Prostate gland (tissue), 2 donors: ENCODE results near the gene LMX1B. TPM values are rescaled to one million over a fixed set of nuclear protein-coding genes. Genes with fewer than 3 reads are reported as not detected.

Experiments
- DNase-seq: peaks from one replicate; pipeline ENCODE4 v3.0.0-alpha.2; 2019; ENCODE audit warnings: low spot score
- H3K27ac ChIP-seq, 2 donors: fragments of 200-600 bp; sonication (generic); 2 replicates each; pipeline ENCODE4 v1.5.1; 2017 to 2019
- H3K27me3 ChIP-seq: fragments of 200-600 bp; sonication (generic); replicated peaks from 2 replicates; pipeline ENCODE4 v1.5.1; 2019; ENCODE audit not compliant: insufficient read depth
- H3K36me3 ChIP-seq, 2 donors: fragments of 200-600 bp; sonication (generic); 1 replicate in 1 of 2; 2 replicates in 1 of 2; pipeline versions ENCODE4 v1.5.1 to v1.8.1; 2017 to 2019
- H3K4me1 ChIP-seq: fragments of 200-600 bp; sonication (generic); replicated peaks from 2 replicates; pipeline ENCODE4 v1.5.1; 2019
- H3K4me3 ChIP-seq, 2 donors: fragments of 200-600 bp; sonication (generic); 2 replicates each; pipeline ENCODE4 v1.5.1; 2017 to 2019
- H3K9me3 ChIP-seq: fragments of 200-600 bp; sonication (generic); 2 replicates; pipeline ENCODE4 v1.5.1; 2017
- CTCF ChIP-seq, 4 experiments: fragments of 200-600 bp in 2 of 4; fragments of 450-650 bp in 2 of 4; sonication (generic) in 2 of 4; IDR thresholded peaks; 1 replicate in 3 of 4; 2 replicates in 1 of 4; pipeline ENCODE4 v1.5.1; 2016 to 2019; ENCODE audit warnings: antibody characterized with exemption in 4 of 4, mild to moderate bottlenecking in 2 of 4, moderate library complexity in 2 of 4
- POLR2A ChIP-seq: fragments of 450-650 bp; IDR thresholded peaks from one replicate; pipeline ENCODE4 v1.6.1; 2016; ENCODE audit warnings: antibody characterized with exemption, mild to moderate bottlenecking
- POLR2AphosphoS5 ChIP-seq: sonication (generic); formaldehyde crosslinking; IDR thresholded peaks from one replicate; pipeline ENCODE4 v1.6.1; 2017; ENCODE audit warnings: antibody characterized with exemption
- WGBS: methylation state at CpG from one replicate; pipeline ENCODE4 v1.1.5; 2018; 5-methylcytosine and 5-hydroxymethylcytosine counted together
- intact Hi-C: fragments of 100-400 bp; cut with DNase I; formaldehyde crosslinking; loops from one replicate; pipeline ENCODE4 v1.14.2; 2022
- total RNA-seq, 2 donors: library from RNA; depleted of rRNA; stranded (reverse); fragments of >200 nt; gene quantifications; one replicate each; pipeline ENCODE4 v1.1.0, GENCODE V29; 2016

LMX1B gene
- total RNA-seq, 2 donors from 2014 or later = 0.18 to 2.1 TPM

DNA sequence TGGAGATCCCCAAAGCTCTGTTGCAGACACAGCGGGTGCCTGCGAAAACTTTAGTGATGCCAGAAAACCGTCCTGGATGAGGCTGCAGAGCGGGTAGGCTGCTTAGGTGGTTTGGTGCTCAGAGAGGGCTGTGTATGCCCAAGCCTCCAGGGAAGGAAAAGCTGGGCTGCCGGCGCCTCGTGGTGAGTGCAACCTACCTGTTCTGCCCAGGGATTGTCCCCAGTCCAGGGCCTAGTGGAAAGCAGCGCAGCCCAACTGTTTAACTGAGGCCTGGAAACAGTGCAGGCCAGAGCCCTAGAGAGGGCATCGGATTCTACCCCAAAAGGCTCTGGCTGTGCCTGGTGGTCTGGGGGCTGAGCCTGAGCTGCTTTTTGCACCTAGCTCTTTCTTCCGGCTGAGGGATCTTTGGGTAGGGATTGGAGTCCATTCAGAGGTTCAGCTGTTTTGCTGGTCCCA is 2.8 kb downstream of the LMX1B start:
- H3K4me1 ChIP-seq = peaks cover 3% of the 10 kb centered on the region
- no peaks in the 10 kb centered on the region for H3K36me3 ChIP-seq
- no peak for TF ChIP-seq POLR2A
- TF ChIP-seq CTCF (IDR thresholded peaks at IDR 0.05) = no peak
- TF ChIP-seq POLR2AphosphoS5 = no peak
- intact Hi-C loops = loop anchor here (10.0 kb wide), 2 partner anchors 112 to 168 kb away; no protein-coding TSS in a partner anchor
- H3K9me3 ChIP-seq = no peaks in the 10 kb centered on the region
- no peak overlapping the region for H3K27ac ChIP-seq
- 92% methylated on average over 9 of the region's 10 CpGs for WGBS
- no peak overlapping the region for H3K4me3 ChIP-seq
- H3K27me3 ChIP-seq = peaks cover 49% of the 10 kb centered on the region
- no peak for DNase-seq

DNA sequence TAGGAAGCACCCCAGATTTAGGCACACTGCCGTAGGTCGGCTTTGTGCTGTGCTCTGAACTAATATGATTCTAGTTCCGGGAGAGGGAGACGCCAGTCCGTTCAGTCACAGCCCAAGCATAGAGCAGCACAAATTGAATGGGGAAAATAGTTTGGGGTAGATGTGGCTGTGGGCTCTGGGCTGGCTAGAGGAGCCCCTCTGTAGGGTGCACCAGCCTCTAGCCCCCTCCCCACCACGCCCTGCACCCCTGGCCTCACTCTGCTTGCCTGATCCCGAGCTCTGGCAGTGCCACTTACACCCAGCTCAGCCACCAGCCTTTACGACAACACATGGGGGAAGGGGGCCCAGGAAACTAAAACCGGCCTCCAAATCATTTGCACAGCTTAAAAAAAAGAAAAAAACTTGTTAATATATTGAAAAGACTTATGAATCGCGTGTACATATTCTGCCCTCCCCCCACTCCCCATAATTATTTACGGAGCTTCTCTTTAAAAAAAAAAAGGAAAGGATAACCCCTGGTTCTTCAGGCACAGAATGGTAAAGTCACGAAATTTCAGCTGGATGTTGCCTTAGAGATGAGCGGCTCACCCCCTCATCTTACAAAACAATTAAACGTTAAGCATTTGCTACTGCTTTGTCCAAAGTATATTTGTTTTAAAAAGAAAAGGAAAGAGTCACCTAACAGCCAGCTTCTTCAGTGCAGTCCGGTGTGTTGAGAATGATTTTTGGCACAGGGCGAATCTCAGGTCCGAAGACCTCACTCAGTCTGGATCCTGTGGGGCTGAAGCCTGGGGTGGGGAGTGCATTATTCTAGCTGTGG is 3.5 kb downstream of the LMX1B start:
- Histone ChIP-seq H3K27me3 (peaks cover 48% of the 10 kb centered on the region), H3K4me3 (no peak overlapping the region)
- intact Hi-C loops = loop anchor here (10.0 kb wide), 2 partner anchors 112 to 168 kb away; no protein-coding TSS in a partner anchor

DNA sequence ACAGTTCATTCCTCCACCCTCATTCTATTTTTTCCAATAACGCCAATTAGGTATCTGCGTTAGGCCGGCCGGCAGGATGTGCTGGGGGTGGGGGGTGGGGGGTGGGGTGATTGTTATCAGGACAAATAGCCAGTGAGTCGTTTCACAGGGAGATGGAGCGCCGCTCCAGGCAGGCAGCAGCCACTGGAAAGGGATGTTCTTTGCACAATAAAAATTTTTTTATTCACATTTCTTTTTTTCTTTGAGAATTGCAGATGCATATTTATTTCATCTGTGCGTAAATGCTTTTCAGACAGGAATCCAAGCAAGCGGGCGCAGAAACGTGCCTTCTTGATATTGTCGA is 4.1 kb downstream of the LMX1B start:
- Histone ChIP-seq H3K4me3 (no peak overlapping the region), H3K9me3 (no peaks in the 10 kb centered on the region), H3K36me3 (no peaks in the 10 kb centered on the region), H3K27ac (no peak overlapping the region), H3K27me3 (peaks cover 48% of the 10 kb centered on the region), H3K4me1 (no peaks in the 10 kb centered on the region)
- TF ChIP-seq CTCF (IDR thresholded peaks at IDR 0.05) = no peak
- TF ChIP-seq POLR2A = no peak
- TF ChIP-seq POLR2AphosphoS5 = no peak
- WGBS = 21% methylated on average over 12 of the region's 12 CpGs
- DNase-seq = no peak
- intact Hi-C loops = loop anchor here (10.0 kb wide), 2 partner anchors 113 to 167 kb away; no protein-coding TSS in a partner anchor

More for the DNA sequence above, 3.5 kb downstream of the LMX1B start:
- H3K9me3 ChIP-seq = no peaks in the 10 kb centered on the region
- no peak overlapping the region for H3K27ac ChIP-seq
- TF ChIP-seq POLR2AphosphoS5 = no peak
- TF ChIP-seq CTCF (IDR thresholded peaks at IDR 0.05) = no peak
- TF ChIP-seq POLR2A = no peak
- 59% methylated on average over 18 of the region's 18 CpGs for WGBS
- no peak for DNase-seq
- no peaks in the 10 kb centered on the region for H3K4me1 ChIP-seq
- H3K36me3 ChIP-seq = no peaks in the 10 kb centered on the region

- peaks cover 48% of the 10 kb centered on the region for H3K27me3 ChIP-seq
- H3K9me3 ChIP-seq = no peaks in the 10 kb centered on the region
- no peak for TF ChIP-seq CTCF (IDR thresholded peaks at IDR 0.05)
- TF ChIP-seq POLR2AphosphoS5 = no peak
- TF ChIP-seq POLR2A = no peak
- H3K27ac ChIP-seq = no peak overlapping the region
- no peak overlapping the region for H3K4me3 ChIP-seq
- no peaks in the 10 kb centered on the region for H3K4me1 ChIP-seq
- 29% methylated on average over 11 of the region's 11 CpGs for WGBS
- DNase-seq = no peak
- intact Hi-C loops = loop anchor here (10.0 kb wide), 2 partner anchors 113 to 167 kb away; no protein-coding TSS in a partner anchor
- H3K36me3 ChIP-seq = no peaks in the 10 kb centered on the region
Observed at GRCh38 chr9:126618190-126618584, 4.5 kb downstream of the LMX1B start.
